ENCODE results near the gene IGIP.

IGIP gene

GRCh38 chr5:140166911-140167310 is 41.2 kb downstream of the IGIP start:
- no peak for DNase-seq (ENCODE audit: low spot score)

- DNase-seq (ENCODE audit: low spot score), result no peak
These were observed 42.6 kb downstream of the IGIP start for GRCh38 chr5:140168371-140168770.

GRCh38 chr5:140169410-140169809 is 43.7 kb downstream of the IGIP start:
- DNase-seq (ENCODE audit: low spot score), result no peak

GRCh38 chr5:140172483-140172882 is 46.7 kb downstream of the IGIP start:
- DNase-seq (ENCODE audit: low spot score), result no peak

GRCh38 chr5:140174014-140174413 is 48.3 kb downstream of the IGIP start:
- DNase-seq (ENCODE audit: low spot score), result no peak

- DNase-seq (ENCODE audit: low spot score), result peak; percentile 95
These were observed 49.0 kb downstream of the IGIP start, which contains the start of gene CYSTM1 for GRCh38 chr5:140174465-140175366. Gene CYSTM1 (plus strand): TSS chr5:140175188. CDS start chr5:140194466, 19,278 bp downstream.

GRCh38 chr5:140175367-140176030 is 49.8 kb downstream of the IGIP start:
- peak; percentile 55 for DNase-seq (ENCODE audit: low spot score)

GRCh38 chr5:140176031-140176387 is 50.3 kb downstream of the IGIP start:
- no peak for DNase-seq (ENCODE audit: low spot score)

- no peak for DNase-seq (ENCODE audit: low spot score)
These were observed 52.3 kb downstream of the IGIP start for GRCh38 chr5:140178086-140178410.

GRCh38 chr5:140178482-140179116 is 52.9 kb downstream of the IGIP start:
- DNase-seq (ENCODE audit: low spot score), result no peak
